ENCODE measurements around the gene PODXL2. TPM values are rescaled to one million over a fixed set of nuclear protein-coding genes. Genes with fewer than 3 reads are reported as not detected.
"Not testable (repeated sequence)": the region's sequence is repeated elsewhere in the genome, so short reads cannot be mapped to it uniquely, and the experiment has no call there.

Gene PODXL2
- total RNA-seq, 1 experiment from 2014 or later: 13.0 TPM

DNA sequence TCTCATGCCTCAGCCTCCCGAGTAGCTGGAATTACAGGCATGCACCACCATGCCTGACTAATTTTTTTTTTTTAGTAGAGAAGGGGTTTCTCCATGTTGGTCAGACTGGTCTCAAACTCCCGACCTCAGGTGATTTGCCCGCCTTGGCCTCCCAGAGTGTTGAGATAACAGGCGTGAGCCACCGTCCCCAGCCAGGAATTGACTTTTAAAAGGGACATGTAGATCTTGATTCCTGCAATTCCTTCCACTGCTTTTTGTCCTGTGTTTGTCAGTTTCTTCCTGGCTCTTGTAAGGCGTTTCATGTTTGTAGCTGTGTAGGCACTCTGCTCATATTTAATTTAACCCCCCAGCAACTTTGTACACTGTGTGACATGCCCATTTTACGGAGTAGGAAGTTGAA, 23.4 kb upstream of the PODXL2 start:
- not testable (repeated sequence) for DNase-seq (ENCODE audit: low spot score)

- DNase-seq (ENCODE audit: low spot score): no peak
These were observed 22.7 kb upstream of the PODXL2 start for GRCh38 chr3:127606086-127606805.

DNA sequence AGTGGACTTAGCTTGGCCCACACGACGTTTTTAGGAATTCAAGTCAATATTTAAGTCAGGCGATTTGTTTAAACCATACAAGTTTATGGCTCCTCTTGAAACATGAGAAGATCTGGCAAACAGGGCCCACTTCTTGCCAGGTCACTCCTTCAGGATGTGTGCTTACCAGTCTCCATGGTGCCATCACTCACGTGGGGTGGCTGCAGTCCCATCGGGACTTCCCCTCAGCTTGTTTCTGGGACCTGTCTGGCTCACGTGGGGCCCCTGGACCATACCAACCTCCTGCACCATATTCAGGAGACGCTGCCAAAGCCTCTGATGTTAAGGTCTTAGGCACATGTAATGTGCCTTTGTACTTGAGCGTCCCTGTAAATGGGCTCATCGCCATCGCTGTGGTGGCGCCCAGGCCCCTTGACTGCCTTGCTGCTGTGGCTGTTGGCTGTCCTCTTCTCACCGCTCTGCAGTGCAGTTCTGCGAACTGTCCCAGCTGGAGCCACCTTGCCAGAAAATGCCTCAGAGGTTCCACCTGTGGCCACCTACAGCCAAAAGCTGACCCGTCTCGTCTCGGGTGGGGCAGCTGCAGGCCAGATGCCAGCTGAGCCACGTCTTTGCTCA, 21.9 kb upstream of the PODXL2 start:
- DNase-seq (ENCODE audit: low spot score): no peak

- no peak for DNase-seq (ENCODE audit: low spot score)
These were observed 21.2 kb upstream of the PODXL2 start for GRCh38 chr3:127607675-127608361.

DNA sequence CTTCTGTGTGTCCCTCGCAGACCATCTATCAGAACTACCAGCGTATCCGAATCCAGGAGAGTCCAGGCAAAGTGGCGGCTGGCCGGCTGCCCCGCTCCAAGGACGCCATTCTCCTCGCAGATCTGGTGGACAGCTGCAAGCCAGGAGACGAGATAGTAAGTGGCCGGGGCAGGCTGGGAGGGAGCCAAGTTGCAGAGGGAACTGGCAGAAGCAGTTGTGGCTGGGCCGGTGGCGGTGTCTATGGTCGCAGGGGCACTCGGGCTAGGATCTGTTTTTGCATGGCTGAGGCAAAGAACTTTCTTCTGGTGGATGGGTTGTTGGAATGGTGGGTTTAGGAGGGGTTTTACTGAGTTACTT, 20.6 kb upstream of the PODXL2 start:
- no peak for DNase-seq (ENCODE audit: low spot score)

GRCh38 chr3:127610105-127610504, 18.9 kb upstream of the PODXL2 start:
- no peak for DNase-seq (ENCODE audit: low spot score)

DNA sequence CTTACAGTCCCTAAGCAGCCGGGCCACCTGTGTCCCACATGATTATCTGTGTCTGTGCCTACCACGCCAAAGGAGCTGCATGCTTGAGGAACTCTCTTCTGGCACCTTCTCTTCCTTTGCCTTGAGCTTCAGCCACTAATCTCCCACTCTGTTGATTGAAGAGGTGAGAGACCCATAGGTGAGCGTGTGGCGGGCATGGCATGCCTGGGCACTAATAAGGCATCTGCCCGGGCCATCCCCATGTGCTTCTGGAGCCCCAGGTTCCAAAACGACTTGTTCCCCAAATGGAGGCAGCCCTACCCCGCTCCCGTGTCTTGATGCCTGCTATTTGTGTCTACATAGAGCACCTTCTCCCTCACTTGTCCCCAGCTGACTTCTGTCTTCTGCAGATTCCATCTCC, 17.7 kb upstream of the PODXL2 start:
- no peak for DNase-seq (ENCODE audit: low spot score)

DNA sequence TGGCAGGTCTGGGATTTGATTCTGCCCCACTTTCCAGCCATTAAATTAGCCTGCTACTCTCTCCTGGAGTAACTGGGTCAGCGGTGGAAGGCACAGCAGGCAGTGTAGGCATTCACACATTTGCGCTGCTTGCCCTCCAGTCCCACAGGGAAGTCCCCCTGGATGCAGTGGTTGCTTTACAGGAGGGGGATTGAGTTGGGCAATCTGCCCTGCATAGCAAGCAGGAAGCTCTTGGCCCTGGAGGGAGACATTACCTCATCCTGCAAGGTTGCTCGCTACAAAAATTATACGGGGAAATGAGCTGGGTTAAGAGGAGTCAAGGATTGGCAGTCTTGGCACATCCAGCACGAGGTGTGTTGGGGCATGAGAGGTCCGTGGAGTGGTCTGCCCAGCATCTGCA, 16.0 kb upstream of the PODXL2 start:
- no peak for DNase-seq (ENCODE audit: low spot score)

GRCh38 chr3:127613406-127613805, 15.6 kb upstream of the PODXL2 start:
- no peak for DNase-seq (ENCODE audit: low spot score)

GRCh38 chr3:127614928-127615589, 13.9 kb upstream of the PODXL2 start:
- no peak for DNase-seq (ENCODE audit: low spot score)

GRCh38 chr3:127615631-127616305, 13.2 kb upstream of the PODXL2 start:
- no peak for DNase-seq (ENCODE audit: low spot score)

GRCh38 chr3:127616836-127617605, 12.0 kb upstream of the PODXL2 start:
- no peak for DNase-seq (ENCODE audit: low spot score)

DNA sequence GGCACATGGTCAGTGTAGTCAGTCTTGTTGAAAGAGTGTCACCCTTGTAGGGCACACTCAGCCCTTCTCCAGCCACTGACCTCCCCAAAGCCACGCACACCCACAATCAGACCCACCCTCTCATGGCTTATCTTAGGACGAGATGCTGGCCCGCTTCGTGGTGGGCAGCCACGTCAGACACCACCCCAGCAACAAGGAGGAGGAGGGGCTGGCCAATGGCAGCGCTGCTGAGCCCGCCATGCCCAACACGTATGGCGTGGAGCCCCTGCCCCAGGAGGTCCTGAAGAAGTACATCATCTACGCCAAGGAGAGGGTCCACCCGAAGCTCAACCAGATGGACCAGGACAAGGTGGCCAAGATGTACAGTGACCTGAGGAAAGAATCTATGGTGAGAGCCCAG, 10.1 kb upstream of the PODXL2 start:
- DNase-seq (ENCODE audit: low spot score): no peak

- DNase-seq (ENCODE audit: low spot score): no peak
These were observed 8.2 kb upstream of the PODXL2 start for GRCh38 chr3:127620637-127621375.

DNA sequence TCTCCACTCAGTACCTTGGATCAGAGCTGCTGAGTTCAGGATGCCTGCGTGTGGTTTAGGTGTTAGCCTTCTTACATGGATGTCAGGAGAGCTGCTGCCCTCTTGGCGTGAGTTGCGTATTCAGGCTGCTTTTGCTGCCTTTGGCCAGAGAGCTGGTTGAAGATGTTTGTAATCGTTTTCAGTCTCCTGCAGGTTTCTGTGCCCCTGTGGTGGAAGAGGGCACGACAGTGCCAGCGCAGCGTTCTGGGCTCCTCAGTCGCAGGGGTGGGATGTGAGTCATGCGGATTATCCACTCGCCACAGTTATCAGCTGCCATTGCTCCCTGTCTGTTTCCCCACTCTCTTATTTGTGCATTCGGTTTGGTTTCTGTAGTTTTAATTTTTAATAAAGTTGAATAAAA, 7.0 kb upstream of the PODXL2 start:
- no peak for DNase-seq (ENCODE audit: low spot score)

GRCh38 chr3:127622772-127623576, 6.0 kb upstream of the PODXL2 start:
- DNase-seq (ENCODE audit: low spot score): no peak

DNA sequence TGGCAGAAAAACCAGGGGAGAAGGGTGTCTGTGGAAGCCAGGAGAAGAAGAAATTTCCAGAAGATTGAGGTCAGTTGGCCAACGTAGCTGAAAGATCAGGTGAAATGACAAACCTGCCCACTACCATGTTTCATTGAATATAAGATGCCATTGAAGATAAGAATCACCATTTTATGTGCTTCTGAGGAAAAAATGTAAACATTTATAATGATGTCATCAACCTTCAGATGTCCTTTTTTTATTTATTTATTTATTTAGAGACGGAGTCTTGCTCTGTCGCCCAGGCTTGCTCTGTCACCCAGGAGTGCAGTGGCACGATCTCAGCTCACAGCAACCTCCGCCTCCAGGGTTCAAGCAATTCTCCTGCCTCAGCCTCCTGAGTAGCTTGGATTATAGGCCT, 4.9 kb upstream of the PODXL2 start:
- DNase-seq (ENCODE audit: low spot score): no peak

- no peak for DNase-seq (ENCODE audit: low spot score)
These were observed 3.2 kb upstream of the PODXL2 start for GRCh38 chr3:127625821-127626220.

- no peak for DNase-seq (ENCODE audit: low spot score)
These were observed 578 bp upstream of the PODXL2 start for GRCh38 chr3:127628426-127628787.

Data from H4 (cell line).